ENCODE results near the gene CLHC1. TPM values are rescaled to one million over a fixed set of nuclear protein-coding genes. Genes with fewer than 3 reads are reported as not detected.

The CLHC1 gene
- total RNA-seq, 2 experiments from 2014 or later: 12.4 to 32.1 TPM

DNA sequence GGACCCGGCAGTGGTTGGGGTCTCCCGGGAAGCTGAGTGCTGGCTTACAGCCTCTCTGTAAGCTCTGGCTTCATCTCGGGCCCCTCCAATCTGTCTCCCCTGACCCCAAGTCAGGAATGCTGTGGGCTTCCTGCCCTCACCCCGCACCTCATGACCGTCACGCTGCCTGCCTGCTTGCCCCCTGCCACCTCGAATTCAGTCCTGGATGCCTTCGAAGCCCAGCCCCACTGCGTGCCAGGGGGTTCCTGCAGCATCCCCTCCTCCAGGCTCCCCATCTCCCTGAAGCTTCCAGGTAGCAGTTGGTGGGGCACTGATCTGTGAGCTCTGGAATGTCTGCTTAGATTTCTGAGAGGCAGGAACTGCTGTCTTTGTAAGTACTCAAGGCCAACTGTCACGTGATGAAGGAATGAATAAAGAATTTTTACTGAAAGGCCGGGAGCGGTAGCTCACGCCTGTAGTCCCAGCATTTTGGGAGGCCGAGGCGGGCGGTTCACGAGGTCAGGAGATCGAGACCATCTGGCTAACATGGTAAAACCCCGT is 6.5 kb downstream of the CLHC1 start:
- no peak for DNase-seq (ENCODE audit: low spot score)
- Histone ChIP-seq H3K4me3 (ENCODE audit: low read depth, low read length, poor library complexity, severe bottlenecking) (no peak overlapping the region), H3K4me2 (ENCODE audit: low read length) (no peak overlapping the region), H3K4me1 (ENCODE audit: insufficient read depth, low read length, poor library complexity, severe bottlenecking) (peaks cover 11% of the 10 kb centered on the region), H4K20me1 (ENCODE audit: insufficient read depth, low read length) (no peaks in the 10 kb centered on the region), H3K9me3 (ENCODE audit: low read length) (no peaks in the 10 kb centered on the region), H2AFZ (ENCODE audit: low read length) (no peak overlapping the region), H3K79me2 (ENCODE audit: insufficient read depth, low read depth, low read length) (peaks cover 23% of the 10 kb centered on the region; the same call in 1 of the 2 replicates), H3K9me2 (ENCODE audit: insufficient read depth, low read length) (no peaks in the 10 kb centered on the region), H3K27ac (ENCODE audit: low read depth, low read length, poor library complexity, severe bottlenecking) (no peak overlapping the region), H3K36me3 (ENCODE audit: insufficient read depth, low read length) (peaks cover 20% of the 10 kb centered on the region)
- no TSS peak for BruUV-seq (replicated peaks)
- intact Hi-C loops (cut with micrococcal nuclease; ENCODE audit: unreplicated experiment): no loop called here
- ChIA-PET CTCF (ENCODE audit: unreplicated experiment) (no interaction called here), POLR2A (interaction anchor here (0.5 to 1.0 kb wide), 2 partner anchors 9 to 660 kb away, joined by 3 to 5 read pairs; no protein-coding TSS in a partner anchor)
- TF ChIP-seq EZH2phosphoT487 (IDR thresholded peaks at IDR 0.05; ENCODE audit: borderline replicate concordance, low read depth, low read length): no peak
- TF ChIP-seq, protein P1, sequence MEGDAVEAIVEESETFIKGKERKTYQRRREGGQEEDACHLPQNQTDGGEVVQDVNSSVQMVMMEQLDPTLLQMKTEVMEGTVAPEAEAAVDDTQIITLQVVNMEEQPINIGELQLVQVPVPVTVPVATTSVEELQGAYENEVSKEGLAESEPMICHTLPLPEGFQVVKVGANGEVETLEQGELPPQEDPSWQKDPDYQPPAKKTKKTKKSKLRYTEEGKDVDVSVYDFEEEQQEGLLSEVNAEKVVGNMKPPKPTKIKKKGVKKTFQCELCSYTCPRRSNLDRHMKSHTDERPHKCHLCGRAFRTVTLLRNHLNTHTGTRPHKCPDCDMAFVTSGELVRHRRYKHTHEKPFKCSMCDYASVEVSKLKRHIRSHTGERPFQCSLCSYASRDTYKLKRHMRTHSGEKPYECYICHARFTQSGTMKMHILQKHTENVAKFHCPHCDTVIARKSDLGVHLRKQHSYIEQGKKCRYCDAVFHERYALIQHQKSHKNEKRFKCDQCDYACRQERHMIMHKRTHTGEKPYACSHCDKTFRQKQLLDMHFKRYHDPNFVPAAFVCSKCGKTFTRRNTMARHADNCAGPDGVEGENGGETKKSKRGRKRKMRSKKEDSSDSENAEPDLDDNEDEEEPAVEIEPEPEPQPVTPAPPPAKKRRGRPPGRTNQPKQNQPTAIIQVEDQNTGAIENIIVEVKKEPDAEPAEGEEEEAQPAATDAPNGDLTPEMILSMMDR (conservative IDR thresholded peaks at IDR 0.05; ENCODE audit: low read length): no peak

DNA sequence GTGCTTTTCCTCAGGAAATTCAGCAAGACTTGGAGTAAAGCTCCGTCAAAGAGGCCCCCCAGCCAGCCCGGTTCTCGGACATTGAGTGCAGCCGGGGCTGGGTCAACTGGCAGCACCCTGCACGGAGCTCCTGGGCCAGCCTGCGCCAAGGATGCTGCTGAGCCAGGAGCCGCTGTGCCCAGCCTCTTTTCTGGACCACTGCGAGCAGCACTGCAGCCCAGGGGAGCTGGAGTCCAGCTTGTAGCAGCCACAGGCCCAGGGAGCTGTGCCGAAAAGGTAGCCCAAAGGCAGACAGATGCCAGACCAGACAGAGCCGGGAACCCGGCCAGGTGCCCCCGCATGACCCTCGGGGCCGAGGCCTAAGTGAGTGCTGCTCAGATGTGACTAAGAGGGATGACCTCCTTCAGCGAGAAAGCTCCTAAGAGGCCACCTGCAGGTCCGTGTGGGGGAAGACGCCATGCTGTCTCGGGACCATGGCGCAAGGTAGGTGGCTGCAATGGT is 7.3 kb downstream of the CLHC1 start:
- Histone ChIP-seq H3K79me2 (ENCODE audit: insufficient read depth, low read depth, low read length) (peaks cover 17% of the 10 kb centered on the region; the same call in 1 of the 2 replicates), H3K4me2 (ENCODE audit: low read length) (no peak overlapping the region), H3K9me3 (ENCODE audit: low read length) (no peaks in the 10 kb centered on the region), H3K4me3 (ENCODE audit: low read depth, low read length, poor library complexity, severe bottlenecking) (no peak overlapping the region), H3K36me3 (ENCODE audit: insufficient read depth, low read length) (peaks cover 20% of the 10 kb centered on the region), H3K27ac (ENCODE audit: low read depth, low read length, poor library complexity, severe bottlenecking) (no peak overlapping the region), H2AFZ (ENCODE audit: low read length) (no peak overlapping the region), H3K9me2 (ENCODE audit: insufficient read depth, low read length) (no peaks in the 10 kb centered on the region), H3K4me1 (ENCODE audit: insufficient read depth, low read length, poor library complexity, severe bottlenecking) (peaks cover 11% of the 10 kb centered on the region), H4K20me1 (ENCODE audit: insufficient read depth, low read length) (no peaks in the 10 kb centered on the region)
- intact Hi-C loops (cut with micrococcal nuclease; ENCODE audit: unreplicated experiment): no loop called here
- TF ChIP-seq EZH2phosphoT487 (IDR thresholded peaks at IDR 0.05; ENCODE audit: borderline replicate concordance, low read depth, low read length): no peak
- ChIA-PET CTCF (ENCODE audit: unreplicated experiment) (no interaction called here), POLR2A (interaction anchor here (0.5 to 1.0 kb wide), 2 partner anchors 8 to 659 kb away, joined by 3 to 5 read pairs; no protein-coding TSS in a partner anchor)
- BruUV-seq (replicated peaks): no TSS peak
- DNase-seq (ENCODE audit: low spot score): no peak

DNA sequence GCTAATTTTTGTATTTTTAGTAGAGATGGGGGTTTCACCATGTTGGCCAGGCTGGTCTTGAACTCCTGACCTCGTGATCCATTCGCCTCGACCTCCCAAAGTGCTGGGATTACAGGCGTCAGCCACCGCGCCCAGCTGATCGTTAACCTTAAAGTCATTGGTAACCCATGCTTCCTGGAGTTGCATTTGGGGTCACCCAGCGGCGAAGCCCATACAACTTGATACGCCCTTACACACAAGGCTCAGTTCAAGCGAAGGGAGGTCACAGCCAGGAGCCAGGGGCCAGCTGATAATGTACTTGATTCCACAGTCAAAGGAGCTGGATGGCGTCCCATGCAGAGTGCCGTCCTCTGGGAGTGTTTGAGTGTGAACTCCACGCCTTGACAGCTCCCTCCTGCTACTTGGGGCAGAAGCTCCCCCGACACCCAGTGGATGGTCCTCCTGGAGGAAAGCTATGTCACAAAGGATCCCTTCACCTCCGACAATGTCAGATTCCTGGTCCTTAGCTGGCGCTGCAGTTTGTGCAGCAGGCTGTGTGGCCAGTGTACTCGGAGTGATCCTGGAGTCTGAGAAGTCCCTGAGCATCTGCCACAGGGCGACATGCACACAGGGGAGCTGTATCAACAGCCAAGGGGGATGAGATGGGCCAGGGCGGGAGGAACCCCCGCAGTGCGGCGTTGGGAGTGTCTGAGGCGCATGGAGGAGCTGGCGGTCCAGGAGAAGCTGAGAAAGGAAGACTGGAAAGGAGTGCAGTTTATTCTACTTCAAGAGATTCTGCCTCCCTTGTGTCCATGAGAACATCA is 7.9 kb downstream of the CLHC1 start:
- TF ChIP-seq EZH2phosphoT487 (IDR thresholded peaks at IDR 0.05; ENCODE audit: borderline replicate concordance, low read depth, low read length): no peak
- TF ChIP-seq, protein P1 (conservative IDR thresholded peaks at IDR 0.05; ENCODE audit: low read length): no peak
- H2AFZ ChIP-seq (ENCODE audit: low read length): no peak overlapping the region

More for the DNA sequence above, 7.9 kb downstream of the CLHC1 start:
- ChIA-PET POLR2A (interaction anchor here (0.6 kb wide), 1 partner anchor 57 kb away, joined by 3 read pairs; no protein-coding TSS in a partner anchor), CTCF (ENCODE audit: unreplicated experiment) (interaction anchor here (0.7 kb wide), 1 partner anchor 214 kb away, joined by 3 read pairs; no protein-coding TSS in a partner anchor)
- Histone ChIP-seq H3K27ac (ENCODE audit: low read depth, low read length, poor library complexity, severe bottlenecking) (no peak overlapping the region), H3K9me2 (ENCODE audit: insufficient read depth, low read length) (no peaks in the 10 kb centered on the region), H3K4me3 (ENCODE audit: low read depth, low read length, poor library complexity, severe bottlenecking) (no peak overlapping the region), H3K9me3 (ENCODE audit: low read length) (no peaks in the 10 kb centered on the region), H3K4me2 (ENCODE audit: low read length) (no peak overlapping the region), H3K79me2 (ENCODE audit: insufficient read depth, low read depth, low read length) (peaks cover 17% of the 10 kb centered on the region; the same call in 1 of the 2 replicates), H3K36me3 (ENCODE audit: insufficient read depth, low read length) (peaks cover 20% of the 10 kb centered on the region), H3K4me1 (ENCODE audit: insufficient read depth, low read length, poor library complexity, severe bottlenecking) (peaks cover 11% of the 10 kb centered on the region), H4K20me1 (ENCODE audit: insufficient read depth, low read length) (no peaks in the 10 kb centered on the region)
- DNase-seq (ENCODE audit: low spot score): no peak
- no TSS peak for BruUV-seq (replicated peaks)
- intact Hi-C loops (cut with micrococcal nuclease; ENCODE audit: unreplicated experiment): no loop called here

Data from OCI-LY7 (cell line).